Fibroblast of peridontal ligament (primary cell): ENCODE measurements around the gene TCF7.

Experiments used
- DNase-seq: peaks from one replicate; pipeline ENCODE4 v3.0.0-alpha.2; 2010; ENCODE audit errors: extremely low read depth

The TCF7 gene

DNA sequence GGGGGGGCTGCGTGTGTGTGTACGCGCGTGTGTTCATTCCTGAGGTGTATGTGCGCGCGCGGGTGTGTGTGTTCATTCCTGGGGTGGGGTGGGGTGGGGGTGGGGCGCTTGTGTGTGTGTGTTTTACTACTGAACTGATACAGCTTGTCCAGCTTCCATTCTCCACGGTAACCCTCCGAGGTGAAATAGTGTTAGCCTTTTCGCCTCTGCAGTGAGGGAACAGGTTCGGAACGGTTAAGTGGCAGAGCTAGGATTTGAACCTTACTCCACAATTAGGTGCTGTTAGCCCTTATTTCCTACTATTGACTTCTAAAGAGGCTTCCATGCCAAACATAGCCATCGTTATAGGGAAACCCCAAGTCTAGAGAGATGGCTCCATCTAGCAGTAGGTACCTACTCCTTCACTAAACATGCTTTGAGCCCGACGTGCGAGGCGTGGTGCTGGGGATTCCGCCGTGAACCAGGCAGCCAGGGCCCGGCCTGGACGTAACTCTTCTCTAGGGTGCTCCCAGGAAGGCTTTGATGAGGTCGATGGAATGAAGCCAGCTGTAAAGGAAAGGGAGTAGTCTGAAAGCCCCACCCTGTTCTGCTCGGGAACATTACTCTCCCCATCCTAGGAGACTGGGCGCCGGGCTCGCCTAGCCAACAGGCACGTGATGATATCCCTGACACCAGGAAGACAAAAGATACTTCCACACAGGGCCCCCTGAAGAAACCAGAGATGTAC lies 63.1 kb downstream of the TCF7 start:
- DNase-seq, result no peak

DNA sequence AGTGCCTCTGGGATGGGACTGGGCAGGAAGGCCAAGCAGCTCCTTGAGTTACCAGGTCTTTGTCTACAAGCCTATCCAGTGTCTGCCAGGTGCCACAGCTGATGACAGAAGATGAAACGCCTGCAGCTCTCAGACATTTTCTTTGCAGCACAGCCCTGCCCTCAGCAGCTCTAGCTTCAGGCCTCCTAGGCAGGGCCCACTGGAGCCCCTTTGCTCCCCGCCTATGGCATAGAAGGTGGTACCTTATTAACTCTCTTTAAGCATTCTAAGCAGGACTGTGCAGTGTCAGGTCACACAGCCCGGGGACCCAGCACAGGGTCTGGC lies 63.6 kb downstream of the TCF7 start:
- no peak for DNase-seq

DNA sequence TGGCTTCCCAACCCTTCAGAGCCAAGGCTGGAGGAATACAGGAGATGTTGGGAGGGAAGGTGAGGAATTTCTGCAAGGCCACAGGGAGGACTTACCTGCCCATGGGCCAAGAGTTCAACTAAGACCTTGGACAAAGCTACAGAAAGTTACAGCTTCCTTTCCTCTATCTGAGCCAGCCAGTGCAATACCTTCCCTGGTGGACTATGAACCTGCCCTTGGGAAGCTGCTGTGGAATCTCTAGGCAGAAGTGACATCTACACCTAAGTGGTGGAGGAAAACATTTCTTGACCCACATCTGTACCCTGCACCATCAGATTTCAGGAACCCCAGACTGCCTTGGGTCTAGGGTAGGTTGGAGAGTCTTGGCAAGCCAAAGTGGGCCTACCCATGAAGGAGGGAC lies 69.0 kb downstream of the TCF7 start:
- DNase-seq, result no peak

DNA sequence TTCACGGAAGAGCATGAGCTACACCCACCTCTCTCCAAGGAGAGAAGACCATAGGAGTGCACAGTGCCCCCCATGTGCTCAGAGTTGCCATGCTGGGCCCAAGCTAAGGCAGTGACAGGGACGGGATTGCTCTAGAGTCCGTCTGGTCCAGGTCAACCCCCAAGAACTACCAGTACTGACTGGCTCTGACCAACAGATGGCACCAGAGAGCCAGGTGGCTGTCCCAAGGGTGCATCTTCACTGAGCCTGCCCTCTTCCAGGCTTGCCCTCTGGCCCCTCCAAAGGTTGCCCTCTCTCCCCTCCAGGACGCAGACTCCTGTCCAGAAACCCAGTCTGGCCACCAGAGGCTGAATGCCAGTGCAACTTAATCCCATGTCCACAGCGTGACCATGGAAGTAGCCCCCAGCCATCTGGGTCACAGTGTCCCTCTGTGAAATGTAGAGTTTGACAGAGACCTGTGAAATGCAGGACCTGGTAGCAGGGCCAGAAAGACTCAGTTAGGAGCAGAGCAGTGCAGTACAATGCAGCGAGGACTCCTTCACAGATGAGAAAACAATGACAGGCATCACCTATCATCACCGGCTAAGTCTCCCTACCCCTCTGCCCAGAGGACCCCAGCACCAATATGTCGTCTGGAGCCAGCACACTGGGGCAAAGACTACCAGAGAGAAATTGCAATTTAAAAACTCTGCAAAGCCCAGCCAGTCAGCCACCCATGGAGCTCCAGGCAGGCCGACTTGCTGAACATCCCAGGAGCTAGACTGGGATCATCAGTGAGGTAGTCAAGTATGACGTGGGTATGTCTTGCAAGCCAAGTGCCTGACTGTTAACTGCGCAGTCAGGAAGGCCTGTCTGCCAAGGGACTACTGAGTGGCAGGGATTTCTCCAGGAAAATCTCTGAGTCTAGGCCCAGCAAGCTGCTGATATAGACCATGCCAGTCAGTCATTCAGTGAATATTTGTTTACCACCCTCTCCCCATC lies 70.0 kb downstream of the TCF7 start:
- DNase-seq, result peak; percentile 62

DNA sequence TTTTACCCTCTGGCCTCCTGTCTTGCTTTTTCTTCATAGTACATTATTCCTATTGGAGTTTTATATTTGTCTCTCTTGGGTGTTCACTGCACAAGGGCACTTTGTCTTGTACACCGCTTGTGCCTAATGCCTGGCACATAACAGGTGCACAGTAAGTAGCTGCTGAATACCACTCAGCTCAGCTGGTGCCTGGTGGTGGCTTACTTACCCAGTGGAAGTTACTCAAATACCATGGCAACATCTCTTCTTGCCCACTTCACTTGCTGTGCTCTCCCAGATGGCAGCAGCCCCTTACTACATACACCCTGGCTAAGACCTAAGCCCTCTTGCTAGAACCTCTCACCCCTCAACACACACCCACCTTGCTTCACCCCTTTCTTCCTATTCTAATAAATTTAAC lies 73.6 kb downstream of the TCF7 start:
- DNase-seq, result no peak

DNA sequence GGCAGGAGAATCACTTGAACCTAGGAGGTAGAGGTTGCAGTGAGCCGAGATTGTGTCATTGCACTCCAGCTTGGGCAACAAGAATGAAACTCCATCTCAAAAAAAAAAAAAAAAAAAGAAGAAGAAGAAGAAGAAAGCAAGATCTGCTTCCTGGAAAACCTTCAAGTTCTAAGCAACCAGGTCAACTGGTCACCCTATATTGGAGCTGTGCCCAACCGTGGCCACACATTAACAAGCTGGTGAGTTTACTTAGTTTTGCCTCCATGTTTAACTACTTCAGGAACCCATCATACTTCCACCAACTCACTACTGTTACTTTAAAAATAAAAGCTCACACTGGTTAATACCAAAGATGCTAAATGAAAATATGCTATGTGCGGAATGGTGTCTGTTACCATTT lies 74.5 kb downstream of the TCF7 start:
- no peak for DNase-seq

DNA sequence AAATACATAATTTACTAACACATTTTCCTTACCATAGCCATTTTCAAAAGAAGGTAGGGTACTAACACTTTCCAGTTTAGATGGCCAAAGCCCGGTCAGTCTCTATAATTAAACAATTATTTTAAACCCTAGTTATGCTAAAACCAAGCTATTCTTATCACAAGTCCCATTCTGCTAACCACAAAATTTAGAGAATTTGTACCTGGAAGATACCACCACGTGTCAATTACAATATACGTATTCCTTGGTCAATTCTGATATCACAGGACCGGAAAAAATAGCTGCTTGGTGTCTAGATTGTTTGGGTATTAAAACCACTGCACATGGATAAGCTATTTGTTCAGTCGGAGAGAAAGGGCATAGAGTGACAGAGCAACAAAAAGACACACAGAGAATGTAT lies 81.2 kb downstream of the TCF7 start:
- DNase-seq, result no peak
